Gastrocnemius medialis (tissue), 4 donors: ENCODE results near the gene GLIPR1.

Experiments
- CTCF ChIP-seq, 5 experiments: fragments of 450-650 bp in 3 of 5; fragments of 200-600 bp in 2 of 5; sonication (generic) in 2 of 5; IDR thresholded peaks in 4 of 5; conservative IDR thresholded peaks in 1 of 5; 1 replicate in 4 of 5; 2 replicates in 1 of 5; pipeline ENCODE4 v1.5.1; 2016 to 2019; ENCODE audit warnings: antibody characterized with exemption in 5 of 5, mild to moderate bottlenecking in 3 of 5, moderate library complexity in 3 of 5
- POLR2A ChIP-seq, 2 donors: fragments of 450-650 bp; IDR thresholded peaks; one replicate each; pipeline ENCODE4 v1.6.1; 2017; ENCODE audit warnings: antibody characterized with exemption in 2 of 2, mild to moderate bottlenecking in 2 of 2, moderate library complexity in 2 of 2

- TF ChIP-seq CTCF (IDR thresholded peaks at IDR 0.05 in 4 of 5, conservative IDR thresholded peaks at IDR 0.05 in 1 of 5): no peak
- no peak for TF ChIP-seq POLR2A (IDR thresholded peaks at IDR 0.05)
These were observed 62.4 kb downstream of the GLIPR1 start for GRCh38 chr12:75542942-75543341.
